NK-92 treated with Interleukin-12 subunit alpha and Interleukin-12 subunit beta, amount 100 ng/mL, for 24 hours (cell line): ENCODE data around the gene SREBF1.

Experiments
- DNase-seq: peaks from one replicate; lab custom pipeline; 2025; lab: John Stamatoyannopoulos, UW

Gene SREBF1

DNA sequence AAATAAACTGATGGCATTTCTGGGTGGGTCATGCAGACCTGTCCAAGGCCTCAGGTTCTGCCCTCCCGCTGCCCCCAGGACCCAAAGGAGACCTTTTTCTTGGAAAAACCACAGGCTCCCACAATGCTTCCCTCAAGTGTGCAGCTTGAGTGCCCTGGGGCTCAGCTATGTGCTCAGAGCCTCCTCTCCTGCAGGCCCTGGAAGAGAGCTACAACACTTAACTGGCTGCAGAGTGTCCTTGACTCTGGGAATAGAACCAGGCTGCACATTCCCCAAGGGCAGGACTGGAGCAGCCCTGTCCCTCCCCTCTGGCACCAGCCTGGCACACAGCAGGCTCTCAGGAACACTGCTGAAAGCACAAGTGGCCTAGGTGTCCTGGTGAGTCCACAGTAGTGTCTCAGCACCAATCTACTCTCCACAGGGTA is 4.8 kb upstream of the SREBF1 start:
- DNase-seq: no peak

DNA sequence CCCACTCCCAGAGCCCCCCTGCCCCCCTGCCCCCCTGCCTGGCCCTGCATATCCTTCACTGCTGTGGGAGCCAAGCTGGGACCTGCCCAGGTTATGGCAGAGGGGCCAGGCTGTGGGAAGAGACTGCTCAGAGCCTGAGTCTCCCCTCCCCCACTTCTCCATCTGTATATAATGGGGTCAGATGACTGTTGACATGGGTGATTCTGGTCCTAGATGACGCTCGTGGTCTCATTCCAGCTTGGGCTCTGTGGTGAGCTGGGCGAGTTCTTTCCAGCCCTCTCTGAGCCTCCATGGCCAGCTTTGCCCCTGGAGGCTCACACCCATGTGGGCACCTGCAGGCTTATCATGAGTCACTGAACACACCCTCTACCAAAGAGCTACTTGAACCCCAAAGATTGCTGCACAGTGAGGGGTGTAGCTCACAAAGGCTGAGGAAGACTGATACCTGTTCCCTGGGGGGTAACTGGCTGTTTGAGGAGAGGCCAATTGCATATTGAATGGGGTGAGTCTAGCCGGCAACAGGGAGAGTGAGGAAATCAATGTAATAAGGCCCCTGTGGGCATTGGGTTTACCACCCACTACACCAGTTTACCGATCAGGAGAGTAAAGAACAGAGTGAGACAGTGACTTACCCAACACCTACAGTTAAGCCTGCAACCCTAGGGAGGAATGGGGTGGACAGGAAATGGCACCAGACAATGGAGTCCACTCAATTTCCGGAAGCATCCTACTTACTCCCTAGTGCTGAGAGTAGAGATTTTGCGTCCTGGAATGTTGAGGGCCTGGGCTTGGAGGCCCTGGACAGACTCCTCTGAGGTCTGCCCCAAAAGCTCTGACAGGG is 4.2 kb upstream of the SREBF1 start:
- DNase-seq: no peak

DNA sequence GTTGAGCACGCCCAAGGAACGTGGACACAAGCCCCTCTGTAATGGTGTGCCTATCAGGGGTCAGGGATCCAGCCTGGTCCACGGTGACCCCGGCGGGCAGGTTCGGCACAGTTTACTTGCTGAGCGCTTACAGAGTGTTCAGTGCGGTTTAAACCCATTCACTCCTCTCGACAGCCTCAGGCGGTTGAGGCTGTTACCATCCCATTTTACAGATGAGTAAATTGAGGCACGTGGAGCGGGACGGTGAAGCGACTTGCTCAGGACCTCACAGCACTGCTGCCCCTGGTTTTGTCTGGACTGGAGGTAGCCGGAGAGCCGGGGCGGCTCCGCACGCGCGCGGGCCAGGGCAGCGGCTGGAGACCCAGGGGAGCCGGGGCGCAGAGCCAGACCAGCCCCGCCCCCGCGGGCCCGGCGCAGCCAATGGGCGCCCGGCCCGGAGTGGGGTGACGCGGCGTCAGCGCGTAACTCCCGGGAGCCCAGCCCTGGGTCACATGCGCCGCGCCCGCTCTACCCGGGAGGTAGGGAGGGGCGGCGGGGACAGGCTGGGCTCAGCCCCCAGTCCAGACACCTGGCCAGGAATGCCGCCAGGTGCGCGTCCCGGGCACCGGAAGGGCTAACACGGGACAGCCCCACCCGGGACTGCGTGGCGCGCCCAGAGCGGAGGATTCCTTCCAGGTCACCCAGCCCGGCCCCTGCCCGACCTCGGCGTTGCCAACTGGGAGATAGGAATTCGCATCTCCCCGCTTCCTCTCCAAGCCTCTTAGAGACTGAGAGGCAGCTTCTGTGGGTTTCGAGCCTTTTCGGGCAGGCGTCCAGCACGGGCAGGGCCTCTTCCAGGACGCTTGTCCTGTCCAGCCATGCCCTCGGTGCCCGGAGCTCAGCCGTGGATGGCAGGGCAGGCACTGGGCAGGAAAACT is 3.3 kb upstream of the SREBF1 start:
- DNase-seq: peak; percentile 61

DNA sequence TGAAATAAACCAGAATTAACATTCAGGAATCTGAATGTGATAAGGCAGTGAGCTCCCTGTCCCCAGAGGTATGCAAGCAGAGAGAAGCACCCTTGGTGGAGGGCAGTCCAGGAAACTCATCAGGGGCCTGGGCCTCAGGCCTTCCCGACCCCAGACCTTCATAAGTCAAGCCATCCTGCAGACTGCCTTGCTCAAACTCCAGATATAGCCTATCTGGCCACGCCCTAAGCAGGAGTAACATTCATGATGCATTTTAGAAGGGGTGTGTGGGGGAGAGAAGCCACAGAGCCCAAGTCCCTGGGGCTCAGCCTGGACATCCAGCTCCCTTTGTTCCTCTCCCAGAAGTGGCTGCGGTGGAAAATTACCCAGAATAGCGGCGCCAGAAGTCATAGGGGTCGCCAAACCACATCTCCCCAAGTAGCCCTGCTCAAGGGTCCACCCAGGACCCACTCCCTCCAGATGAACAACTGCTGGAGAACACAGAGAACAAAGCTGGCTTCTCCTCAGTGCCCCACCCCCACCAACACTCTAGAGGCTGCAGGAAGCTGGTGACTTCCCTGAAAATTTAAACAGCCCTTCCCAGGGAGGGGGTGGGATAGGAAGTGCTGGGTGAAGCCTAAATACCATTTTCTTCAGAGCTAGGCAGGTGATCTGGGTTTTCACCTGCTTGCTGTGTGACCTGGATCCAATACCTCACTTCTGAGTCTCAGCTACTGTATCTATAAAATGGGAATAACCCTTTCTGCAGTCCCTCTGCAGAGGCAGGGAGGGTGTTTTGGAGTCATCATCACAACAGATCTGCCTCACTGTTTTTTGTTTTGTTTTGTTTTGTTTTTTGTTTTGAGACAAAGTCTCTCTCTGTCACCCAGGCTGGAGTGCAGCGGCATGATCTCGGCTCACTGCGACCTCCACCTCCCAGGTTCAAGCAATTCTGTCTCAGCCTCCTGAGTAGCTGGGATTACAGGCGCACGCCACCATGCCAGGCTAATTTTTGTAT is 1.5 kb upstream of the SREBF1 start:
- no peak for DNase-seq

DNA sequence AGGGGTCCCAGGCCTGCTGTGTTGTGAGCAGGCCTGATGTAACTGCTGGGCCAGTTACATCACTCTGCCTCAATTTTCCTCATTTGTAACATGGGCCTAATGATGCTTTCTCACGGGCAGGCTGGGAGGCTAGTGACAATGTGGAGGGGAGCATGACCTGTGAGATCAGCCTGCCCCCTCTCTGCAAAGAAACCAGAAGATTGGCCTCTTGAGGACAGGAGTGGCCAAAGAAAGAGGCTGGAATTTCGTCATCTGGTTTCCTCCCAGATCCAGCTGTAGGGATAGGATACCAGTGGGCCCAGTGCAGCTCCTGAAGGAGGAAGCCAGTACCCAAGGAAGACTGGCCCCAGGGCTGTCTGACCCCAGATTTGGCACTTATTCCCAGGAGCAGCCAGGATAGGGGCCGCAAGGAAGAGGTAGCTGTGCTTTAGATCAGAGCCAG is 615 bp upstream of the SREBF1 start:
- DNase-seq: no peak

DNA sequence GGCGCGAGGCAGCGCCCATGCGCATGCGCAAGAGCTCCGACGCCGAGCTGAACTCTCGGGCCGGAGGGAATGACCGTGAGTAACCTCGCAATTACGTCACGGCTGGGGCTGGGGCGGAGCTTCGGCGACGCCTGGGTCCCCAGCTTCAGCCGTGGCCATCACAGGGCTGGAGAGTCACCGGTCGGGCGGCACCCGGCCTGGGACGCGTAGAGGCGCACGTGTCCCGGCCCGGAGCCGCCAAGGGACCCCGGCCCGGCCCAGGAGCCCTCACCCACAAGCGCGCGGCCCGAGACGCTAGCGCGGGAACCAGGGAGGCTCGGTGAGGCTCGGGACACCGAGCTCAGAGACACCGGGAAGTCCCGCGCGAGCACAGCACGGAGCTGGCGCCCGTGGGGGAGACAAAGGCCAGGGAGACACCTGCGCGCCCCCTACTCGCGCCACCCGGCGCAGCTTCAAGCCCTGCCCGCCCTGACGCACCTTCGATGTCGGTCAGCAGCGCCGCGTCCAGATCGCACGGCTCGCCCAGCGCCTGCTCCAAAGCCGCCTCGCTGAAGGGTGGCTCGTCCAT is 452 bp downstream of the SREBF1 start:
- peak; percentile 85 for DNase-seq

DNA sequence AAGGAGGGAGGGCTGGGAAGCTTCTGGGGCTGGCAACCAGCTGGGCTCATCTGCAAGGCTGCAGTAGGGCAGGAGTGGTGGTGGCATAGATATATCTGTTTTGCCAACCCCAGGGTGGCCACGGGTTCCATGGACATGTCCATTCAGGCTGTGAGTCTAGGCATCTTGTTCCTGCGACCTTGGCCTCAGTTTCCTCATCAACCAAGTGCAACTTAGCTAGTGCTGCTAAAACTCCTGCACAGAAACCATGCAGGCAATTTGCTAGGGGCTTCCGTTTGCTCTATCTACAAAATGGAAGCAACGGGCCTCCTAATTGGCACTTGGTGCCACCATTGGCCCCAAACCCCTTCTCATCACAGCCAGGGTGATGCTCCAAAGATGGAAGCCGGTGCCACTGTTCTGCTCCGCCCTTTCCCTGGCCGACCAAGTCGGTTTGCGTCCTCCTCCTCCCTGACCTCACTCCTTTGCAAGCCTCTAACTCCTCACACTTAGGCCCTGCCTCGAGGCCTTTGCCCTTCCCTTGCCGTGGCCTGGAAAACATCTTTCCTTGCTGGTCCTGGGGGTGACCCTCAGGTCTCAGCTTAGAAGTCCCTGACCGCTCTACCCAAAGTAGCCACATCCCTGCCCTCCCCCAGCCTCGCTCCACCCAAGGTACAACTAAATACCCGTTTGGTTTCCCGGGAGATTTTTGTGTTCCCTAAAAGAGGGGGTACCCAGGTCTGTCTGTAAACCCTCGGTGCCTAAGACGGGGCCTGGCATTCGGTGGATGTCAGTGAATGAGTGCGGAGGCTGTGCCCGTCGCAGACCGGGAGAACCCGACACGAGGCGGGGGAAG is 1.2 kb downstream of the SREBF1 start:
- DNase-seq: no peak

DNA sequence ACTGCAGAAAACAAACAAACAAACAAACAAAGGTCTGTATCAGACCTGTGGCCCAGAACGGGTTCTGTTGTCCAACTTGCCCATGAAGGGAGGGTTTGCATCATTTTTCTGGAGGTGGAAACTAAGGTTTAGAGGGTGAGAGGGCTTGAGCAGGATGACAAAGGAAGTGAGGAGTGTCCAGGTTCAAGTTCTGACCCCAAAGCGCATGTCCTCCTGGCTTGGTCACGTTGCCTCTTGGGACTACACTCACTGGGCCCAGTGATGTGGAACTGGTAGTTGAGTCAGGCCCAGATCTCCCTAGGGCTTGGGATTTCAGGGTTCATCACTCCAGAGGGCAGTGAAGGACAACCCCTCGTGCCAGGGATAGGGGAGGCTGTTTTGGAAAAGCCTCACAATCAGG is 1.8 kb downstream of the SREBF1 start:
- no peak for DNase-seq

DNA sequence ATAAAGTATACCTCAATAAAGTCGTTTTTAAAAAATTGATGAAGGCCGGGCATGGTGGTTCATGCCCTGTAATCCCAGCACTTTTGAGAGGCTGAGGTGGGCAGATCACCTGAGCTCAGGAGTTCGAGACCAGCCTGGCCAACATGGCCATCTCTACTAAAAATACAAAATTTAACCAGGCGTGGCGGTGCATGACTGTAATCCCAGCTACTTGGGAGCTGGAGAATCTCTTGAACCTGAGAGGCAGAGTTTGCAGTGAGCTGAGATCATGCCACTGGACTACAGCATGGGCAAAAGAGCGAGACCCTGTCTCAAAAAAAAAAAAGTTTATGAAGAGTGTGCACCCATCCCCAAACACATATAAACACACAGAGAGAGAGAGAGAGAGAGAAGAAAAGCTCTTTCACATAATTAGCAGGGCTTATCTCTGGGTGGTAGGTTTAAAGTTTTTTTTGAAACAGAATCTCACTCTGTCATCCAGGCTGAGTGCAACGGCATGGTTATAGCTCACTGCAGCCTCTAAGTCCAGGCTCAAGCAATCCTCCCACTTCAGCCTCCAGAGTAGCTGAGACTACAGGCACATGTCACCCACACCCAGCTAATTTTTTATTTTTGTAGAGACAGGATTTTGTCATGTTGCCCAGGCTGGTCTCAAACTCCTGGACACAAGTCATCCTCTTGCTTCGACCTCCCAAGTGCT is 3.0 kb downstream of the SREBF1 start:
- no peak for DNase-seq

DNA sequence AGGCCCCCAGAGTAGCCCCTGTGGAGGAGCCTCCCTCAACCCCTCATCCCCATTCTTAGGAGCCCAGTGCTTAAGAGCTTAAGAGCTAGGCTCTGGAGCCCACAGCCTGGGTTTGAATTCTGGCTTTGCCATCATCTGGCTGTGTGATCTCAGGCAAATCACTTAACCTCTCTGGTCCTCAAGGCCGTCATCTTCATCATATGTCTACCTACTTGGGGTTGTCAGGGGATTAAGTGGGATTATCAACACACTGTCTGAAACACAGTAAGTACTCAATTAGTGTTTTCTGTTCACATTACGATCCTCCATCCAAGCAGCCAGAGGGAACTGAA is 4.8 kb downstream of the SREBF1 start:
- no peak for DNase-seq

DNA sequence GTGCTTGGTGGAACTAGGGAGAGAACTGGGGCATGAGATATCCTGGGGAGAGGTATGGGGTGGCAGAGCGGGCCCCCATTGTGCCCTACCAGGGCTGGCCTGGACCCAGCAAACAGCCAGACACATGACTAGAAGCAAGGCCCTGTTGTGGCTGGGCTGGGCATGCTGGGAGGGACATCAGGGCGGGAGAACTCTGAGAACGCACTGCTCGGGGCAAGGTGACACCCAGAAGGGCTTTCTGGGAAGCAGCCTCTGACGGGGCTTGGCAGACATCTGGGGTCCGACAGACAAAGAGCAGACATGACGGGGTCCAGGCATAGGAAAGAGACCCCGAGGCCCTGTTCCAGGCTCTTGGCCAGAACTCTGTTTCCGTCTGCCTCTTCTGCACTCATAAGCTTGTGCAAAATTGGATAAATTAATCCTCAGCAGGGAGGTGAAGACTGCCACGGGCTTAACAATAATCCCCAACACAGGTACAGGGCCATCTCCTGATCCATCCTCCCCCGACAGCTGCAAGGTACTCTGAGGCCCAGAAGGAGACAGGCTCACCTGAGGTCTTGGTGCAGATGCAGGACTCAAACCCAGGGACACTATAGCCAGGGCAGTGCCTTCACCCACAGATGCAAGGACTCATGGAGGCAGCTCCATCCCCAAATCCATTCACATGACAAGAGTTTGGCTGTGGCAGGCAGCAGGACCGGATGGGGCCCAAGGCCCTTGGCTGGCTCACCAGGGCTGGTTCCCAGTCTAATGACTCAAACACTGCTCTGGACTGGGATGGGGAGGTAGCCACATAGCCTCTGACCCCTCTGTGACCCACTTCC is 5.4 kb downstream of the SREBF1 start:
- DNase-seq: no peak

DNA sequence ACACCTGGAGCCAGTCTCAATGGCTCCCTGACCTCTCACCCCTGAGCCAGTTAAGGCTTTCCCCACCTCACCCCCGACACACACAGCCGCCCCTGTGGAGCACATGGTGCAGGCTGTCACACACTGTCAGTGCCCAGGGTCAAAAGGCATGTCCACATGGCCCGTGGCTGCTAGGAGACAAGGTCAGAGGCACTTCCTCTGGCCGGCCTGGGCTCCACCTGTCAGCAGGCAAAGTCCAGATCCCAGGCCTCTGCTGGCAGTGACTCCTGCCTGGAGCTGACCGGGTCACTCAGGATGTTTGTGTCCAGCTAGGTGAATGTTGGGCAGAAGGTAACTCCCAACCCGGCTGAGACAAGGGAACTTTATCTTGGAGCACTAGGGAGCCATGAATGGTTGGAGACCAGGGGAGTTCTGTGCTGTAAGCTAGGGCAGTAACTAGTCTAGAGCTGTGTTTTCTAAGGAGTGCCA is 6.0 kb downstream of the SREBF1 start:
- DNase-seq: no peak

DNA sequence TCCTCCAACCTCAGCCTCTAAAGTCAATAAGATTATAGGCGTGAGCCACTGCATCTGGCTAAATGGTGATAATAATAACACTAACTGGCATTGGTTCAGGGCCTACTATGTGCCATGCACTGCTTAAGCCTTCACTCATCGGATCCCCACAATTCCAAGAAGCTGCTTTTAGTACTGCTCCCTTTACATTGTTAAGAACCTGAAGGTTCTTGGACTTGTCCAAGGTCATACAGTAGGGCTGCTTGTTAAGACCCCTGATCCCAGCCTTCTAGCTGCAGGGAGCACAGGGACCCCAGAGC is 6.6 kb downstream of the SREBF1 start:
- no peak for DNase-seq

DNA sequence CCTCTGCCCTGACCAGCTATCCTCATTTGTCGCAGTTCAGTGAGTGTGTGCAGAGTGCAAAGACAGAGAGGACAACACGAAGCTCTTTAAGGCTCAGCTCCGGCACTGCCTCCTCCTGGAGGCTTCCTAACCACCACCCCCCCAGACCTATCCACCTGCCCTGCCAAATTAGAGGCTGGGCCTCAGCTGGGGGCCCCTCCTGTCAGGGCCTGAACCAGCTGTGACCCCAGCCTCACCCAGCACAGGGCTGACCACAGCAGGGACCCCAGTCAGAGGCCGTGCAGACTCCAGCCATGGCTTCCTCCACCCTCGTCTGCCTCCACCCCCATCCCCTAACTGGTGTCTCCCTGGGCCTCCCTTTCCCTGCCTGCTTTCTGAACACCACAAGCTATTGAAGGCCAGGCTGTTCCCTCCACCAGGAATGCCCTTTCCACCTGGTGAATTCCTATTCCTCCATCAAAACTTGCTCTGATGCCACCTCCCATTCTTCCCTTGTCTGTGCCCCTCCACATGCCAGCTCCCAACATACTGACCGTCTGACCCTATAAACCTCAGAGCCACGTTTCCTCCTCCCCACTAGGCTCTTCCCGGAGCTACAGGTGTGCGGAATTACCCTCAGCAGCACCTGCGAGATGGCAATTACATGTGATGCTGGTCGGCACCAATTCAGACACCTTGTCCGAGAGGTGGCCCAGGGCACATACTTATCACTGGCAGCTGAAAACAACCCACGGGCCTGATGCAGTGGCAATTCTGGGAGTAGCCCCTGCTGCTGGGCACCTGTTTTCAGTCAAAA is 8.8 kb downstream of the SREBF1 start:
- DNase-seq: no peak

DNA sequence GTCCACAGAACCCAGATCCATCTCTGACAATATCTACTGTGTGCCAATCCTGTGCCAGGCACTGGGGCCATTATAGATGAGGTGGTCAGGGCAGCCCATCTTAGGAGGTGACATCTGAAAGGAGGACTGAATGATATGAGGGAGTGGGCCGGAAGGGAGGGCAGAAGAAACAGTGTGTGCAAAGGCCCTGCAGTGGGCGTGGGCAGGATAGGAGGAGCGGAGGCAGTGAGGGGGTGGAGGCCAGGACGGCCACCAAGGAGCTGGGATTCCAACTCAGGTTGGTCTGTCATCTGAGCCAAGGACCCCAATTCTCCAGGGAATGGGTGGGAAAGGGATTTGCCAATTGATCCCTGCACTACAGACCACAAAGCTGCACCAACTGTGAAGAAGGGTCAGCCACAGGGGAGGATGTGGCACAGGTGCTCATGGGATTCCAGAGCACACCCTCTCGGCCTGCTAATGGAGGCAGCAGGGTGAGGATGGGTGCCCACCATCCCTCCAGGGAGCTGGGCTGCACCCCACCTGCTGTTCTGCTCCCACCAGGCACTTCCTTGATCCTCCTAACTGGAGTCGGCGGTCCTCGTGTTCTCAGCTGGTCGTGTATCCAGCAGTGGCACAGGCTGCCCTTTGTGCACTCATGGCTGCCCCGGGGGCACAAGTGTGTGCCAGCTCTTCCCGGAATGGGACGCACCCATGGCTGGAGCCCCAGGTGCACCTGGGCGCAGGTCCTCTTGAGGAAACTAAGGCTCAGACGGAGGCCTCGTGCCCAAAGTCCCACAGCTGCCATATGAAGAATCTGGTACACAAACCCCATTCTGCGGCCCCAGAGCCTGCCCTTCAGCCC is 9.6 kb downstream of the SREBF1 start:
- DNase-seq: no peak

DNA sequence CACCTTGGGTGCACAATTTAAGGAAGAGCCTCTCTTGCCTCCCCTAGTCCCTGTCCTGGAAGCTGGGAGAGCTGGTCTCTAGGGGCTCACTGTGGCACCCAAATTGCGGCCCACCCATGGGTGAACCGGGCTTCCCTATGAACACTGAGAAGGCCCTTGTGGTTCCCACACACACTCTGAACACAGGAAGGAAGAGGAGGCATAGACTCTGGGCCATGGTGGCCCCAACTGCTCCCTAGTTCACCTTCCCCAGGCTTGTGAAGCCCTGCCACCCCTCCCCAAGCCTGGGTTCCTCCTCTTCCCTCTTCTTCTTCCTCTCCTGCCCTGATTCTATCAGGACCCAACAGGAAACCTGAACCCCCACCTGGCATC is 10.5 kb downstream of the SREBF1 start:
- no peak for DNase-seq

DNA sequence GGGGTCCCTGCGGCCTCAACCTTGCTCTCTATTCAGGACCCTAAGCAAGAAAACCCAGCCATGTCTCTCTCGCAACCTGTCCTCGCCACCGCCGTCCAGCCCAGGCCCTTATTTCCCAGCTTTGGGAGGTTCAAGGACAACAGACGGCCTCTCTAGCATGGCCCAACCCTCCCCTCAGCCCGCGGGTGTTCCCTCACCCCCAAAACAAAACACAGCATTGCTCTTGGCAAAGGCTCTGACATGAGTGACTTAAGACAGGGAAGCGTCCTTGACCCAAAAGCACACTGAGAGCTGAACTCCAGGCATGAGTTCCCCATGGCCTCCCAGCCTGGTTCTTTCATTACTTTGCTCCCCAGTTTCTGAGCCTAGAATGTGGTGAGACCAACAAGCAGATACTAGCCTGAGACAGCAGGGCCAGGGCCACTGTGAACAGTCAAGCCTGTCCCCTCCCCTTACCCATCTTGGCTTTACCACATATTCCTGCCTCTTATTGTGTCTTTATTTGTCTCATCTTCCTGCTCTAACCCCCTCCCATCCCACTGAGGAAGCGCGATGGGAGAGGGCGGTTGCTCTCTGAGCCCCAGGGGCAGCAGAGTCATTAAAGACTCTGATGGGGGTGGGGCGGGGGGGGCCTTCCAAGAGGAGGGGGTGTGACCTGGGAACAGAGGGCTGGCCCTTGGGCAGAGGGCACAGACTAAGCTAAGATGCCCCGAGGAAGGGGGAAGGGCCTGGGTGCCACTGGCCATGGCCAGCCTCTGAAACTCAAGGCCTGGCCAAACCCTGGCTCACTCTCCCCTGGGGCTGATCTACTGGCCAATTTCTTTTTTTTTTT is 11.8 kb downstream of the SREBF1 start:
- DNase-seq: no peak
